Subcutaneous abdominal adipose tissue (tissue), 5 donors: ENCODE results near the gene FYN.
A peak's percentile ranks its signal among the peaks of the same experiment; 100 is the strongest.

Experiments used
- H3K27ac ChIP-seq: one replicate; pipeline ENCODE4 v1.7.0; 2013; ENCODE audit warnings: low read depth, mild to moderate bottlenecking, inconsistent platforms, low read length, moderate library complexity
- H3K27me3 ChIP-seq, 5 donors: one replicate each; pipeline ENCODE4 v1.7.0; 2013; ENCODE audit warnings: low read length in 5 of 5, inconsistent platforms in 1 of 5; ENCODE audit not compliant: control insufficient read depth in 5 of 5, insufficient read depth in 4 of 5
- H3K36me3 ChIP-seq, 5 donors: one replicate each; pipeline ENCODE4 v1.7.0; 2013; ENCODE audit warnings: low read length in 5 of 5; ENCODE audit not compliant: control insufficient read depth in 5 of 5, insufficient read depth in 5 of 5
- H3K4me1 ChIP-seq, 5 donors: one replicate each; pipeline ENCODE4 v1.7.0; 2013; ENCODE audit warnings: low read length in 5 of 5, mild to moderate bottlenecking in 3 of 5, moderate library complexity in 1 of 5; ENCODE audit not compliant: control insufficient read depth in 5 of 5, insufficient read depth in 5 of 5
- H3K4me3 ChIP-seq, 5 donors: one replicate each; pipeline ENCODE4 v1.7.0; 2013; ENCODE audit warnings: low read length in 5 of 5, low read depth in 1 of 5
- H3K9ac ChIP-seq, 5 donors: one replicate each; pipeline ENCODE4 v1.7.0; 2013; ENCODE audit warnings: low read length in 5 of 5, mild to moderate bottlenecking in 4 of 5, moderate library complexity in 3 of 5
- H3K9me3 ChIP-seq, 5 donors: one replicate each; pipeline ENCODE4 v1.7.0; 2013; ENCODE audit warnings: low read length in 5 of 5; ENCODE audit not compliant: control insufficient read depth in 5 of 5
- donor health status: healthy.
- donor health status: healthy.
- donor health status: healthy.
- donor health status: healthy.
- donor health status: healthy.

Gene FYN

DNA sequence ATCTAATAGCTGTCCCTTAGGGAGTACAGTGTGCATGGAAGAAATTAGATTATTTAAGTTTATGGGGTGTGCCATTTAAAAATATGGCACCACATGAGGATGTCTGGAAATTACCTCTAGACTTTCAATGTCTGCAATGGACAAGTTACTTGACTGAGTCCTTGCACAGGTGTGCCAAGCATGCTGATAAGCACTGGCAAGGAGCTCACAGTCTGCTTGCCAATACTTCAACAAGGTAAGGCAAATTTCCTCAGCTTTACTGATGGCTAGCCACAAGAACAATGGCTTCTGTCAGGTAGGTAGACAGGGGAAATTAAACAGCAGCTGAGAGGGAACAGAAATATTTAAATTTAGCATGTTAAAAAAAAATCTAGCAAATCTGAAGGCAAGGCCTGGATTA lies 176.4 kb downstream of the FYN start:
- no peaks in the 10 kb centered on the region for H3K27me3 ChIP-seq
- H3K36me3 ChIP-seq = peaks cover 21 to 64% (median 46%) of the 10 kb centered on the region in 5 donors
- H3K4me3 ChIP-seq = no peak overlapping the region
- no peak overlapping the region for H3K27ac ChIP-seq
- no peaks in the 10 kb centered on the region for H3K9me3 ChIP-seq
- H3K9ac ChIP-seq = no peak overlapping the region
- H3K4me1 ChIP-seq = peaks cover under 1 to 7% (median 1%) of the 10 kb centered on the region in 5 donors

- Histone ChIP-seq H3K9ac (no peak overlapping the region), H3K27me3 (no peaks in the 10 kb centered on the region), H3K4me1 (peaks cover 2 to 13% (median 8%) of the 10 kb centered on the region in 5 donors), H3K4me3 (no peak overlapping the region), H3K27ac (peak overlapping the region; percentile 1), H3K36me3 (peaks cover 20 to 73% (median 57%) of the 10 kb centered on the region in 5 donors), H3K9me3 (no peaks in the 10 kb centered on the region)
These were observed 180.7 kb downstream of the FYN start for GRCh38 chr6:111692327-111693164.

- Histone ChIP-seq H3K27ac (peak overlapping the region; percentile 1), H3K36me3 (peaks cover 20 to 69% (median 57%) of the 10 kb centered on the region in 5 donors), H3K4me3 (no peak overlapping the region), H3K9ac (no peak overlapping the region), H3K4me1 (peaks cover 2 to 16% (median 9%) of the 10 kb centered on the region in 5 donors), H3K9me3 (no peaks in the 10 kb centered on the region), H3K27me3 (no peaks in the 10 kb centered on the region)
These were observed 181.7 kb downstream of the FYN start for GRCh38 chr6:111691345-111692225.

DNA sequence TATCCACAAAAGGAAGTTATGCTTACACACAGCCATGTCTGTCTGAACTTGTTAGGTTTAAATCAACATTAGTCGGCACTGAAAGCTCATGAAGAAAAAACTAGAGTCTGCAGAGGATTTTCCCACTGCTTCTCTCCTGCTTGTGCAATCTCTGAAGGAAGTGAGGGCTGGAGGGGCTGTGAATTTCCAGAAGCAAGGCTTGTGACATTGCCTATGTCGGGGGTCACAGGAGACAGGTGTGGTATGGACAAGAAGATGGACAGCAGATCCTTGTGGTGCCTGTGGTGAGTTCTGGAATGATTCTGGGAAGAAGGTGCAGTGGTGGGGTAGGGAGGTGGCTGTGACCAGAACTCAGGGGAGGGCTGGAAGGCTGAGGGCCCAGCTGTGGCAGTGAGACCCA lies 183.3 kb downstream of the FYN start:
- Histone ChIP-seq H3K27ac (no peak overlapping the region), H3K36me3 (peaks cover 17 to 66% (median 56%) of the 10 kb centered on the region in 5 donors), H3K9me3 (no peaks in the 10 kb centered on the region), H3K27me3 (no peaks in the 10 kb centered on the region), H3K4me1 (peaks cover 8 to 32% (median 25%) of the 10 kb centered on the region in 5 donors), H3K4me3 (no peak overlapping the region), H3K9ac (no peak overlapping the region)

DNA sequence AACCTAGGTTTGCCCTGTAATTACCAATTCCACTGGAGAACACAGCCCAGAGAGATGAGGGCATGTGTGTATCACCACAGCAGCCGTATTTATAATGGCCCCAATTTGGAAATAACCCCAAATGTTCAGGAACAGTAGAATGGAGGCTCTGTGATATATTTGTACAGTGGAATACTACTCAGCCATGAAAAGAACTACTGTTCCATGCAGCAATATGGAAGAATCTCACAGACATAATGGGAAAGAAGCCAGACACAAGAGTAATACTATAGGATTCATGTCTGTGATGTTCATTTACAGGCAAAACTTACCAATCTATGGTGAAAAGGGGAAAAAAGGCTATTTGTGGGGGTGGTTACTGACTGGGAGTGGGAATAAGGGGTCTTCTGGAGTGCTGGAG lies 183.8 kb downstream of the FYN start:
- Histone ChIP-seq H3K4me3 (no peak overlapping the region), H3K9ac (no peak overlapping the region), H3K9me3 (no peaks in the 10 kb centered on the region), H3K27me3 (no peaks in the 10 kb centered on the region), H3K4me1 (peaks cover 9 to 38% (median 28%) of the 10 kb centered on the region in 5 donors), H3K36me3 (peaks cover 16 to 68% (median 55%) of the 10 kb centered on the region in 5 donors), H3K27ac (no peak overlapping the region)

- Histone ChIP-seq H3K9me3 (no peaks in the 10 kb centered on the region), H3K4me1 (peaks cover 13 to 48% (median 37%) of the 10 kb centered on the region in 5 donors), H3K27ac (no peak overlapping the region), H3K27me3 (no peaks in the 10 kb centered on the region), H3K4me3 (no peak overlapping the region), H3K9ac (no peak overlapping the region), H3K36me3 (peaks cover 11 to 57% (median 44%) of the 10 kb centered on the region in 5 donors)
These were observed 184.9 kb downstream of the FYN start for GRCh38 chr6:111688331-111688730.

DNA sequence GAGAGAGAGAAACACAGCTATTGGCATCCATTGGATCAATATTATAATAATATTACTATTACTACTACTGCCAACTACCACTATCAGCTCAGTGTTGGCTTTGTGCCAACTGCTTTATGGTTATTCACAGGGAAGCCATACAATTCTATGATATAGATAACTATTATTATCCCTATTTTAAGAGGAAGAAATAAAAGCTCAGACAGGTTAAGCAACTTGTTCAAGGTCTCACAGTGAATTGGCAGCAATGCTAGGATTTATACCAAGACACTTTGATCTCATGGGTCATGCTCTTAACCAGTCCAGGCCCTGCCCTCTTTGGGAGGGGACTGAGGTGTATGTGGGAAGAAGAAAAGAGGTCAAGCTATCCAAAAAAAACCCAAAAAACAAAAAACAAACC lies 185.6 kb downstream of the FYN start:
- H3K4me3 ChIP-seq = no peak overlapping the region
- H3K9me3 ChIP-seq = no peaks in the 10 kb centered on the region
- no peak overlapping the region for H3K9ac ChIP-seq
- H3K27ac ChIP-seq = no peak overlapping the region
- no peaks in the 10 kb centered on the region for H3K27me3 ChIP-seq
- H3K4me1 ChIP-seq = peaks cover 17 to 55% (median 44%) of the 10 kb centered on the region in 5 donors
- peaks cover 7 to 50% (median 37%) of the 10 kb centered on the region in 5 donors for H3K36me3 ChIP-seq

DNA sequence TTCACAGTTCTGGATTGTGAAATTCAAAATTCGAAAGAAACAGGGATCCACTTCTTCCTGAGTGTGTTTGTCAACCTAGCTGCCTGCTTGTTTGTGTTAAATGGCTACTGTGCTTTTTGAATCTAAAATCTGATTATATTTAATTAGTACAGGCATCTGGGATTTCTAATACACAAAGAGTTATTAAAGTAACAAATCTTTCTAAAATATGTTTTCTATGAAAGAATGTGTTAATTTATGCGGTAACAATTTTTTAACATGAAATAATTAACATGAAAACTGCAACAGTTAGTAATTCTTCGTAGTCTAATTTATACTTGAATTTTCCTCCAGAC lies 186.4 kb downstream of the FYN start:
- Histone ChIP-seq H3K9me3 (no peaks in the 10 kb centered on the region), H3K27ac (peak overlapping the region; percentile 95), H3K27me3 (no peaks in the 10 kb centered on the region), H3K4me3 (no peak overlapping the region), H3K9ac (peak overlapping the region in 1 of 5 donors; percentile 17), H3K4me1 (peaks cover 19 to 56% (median 51%) of the 10 kb centered on the region in 5 donors), H3K36me3 (peaks cover 7 to 44% (median 32%) of the 10 kb centered on the region in 5 donors)

DNA sequence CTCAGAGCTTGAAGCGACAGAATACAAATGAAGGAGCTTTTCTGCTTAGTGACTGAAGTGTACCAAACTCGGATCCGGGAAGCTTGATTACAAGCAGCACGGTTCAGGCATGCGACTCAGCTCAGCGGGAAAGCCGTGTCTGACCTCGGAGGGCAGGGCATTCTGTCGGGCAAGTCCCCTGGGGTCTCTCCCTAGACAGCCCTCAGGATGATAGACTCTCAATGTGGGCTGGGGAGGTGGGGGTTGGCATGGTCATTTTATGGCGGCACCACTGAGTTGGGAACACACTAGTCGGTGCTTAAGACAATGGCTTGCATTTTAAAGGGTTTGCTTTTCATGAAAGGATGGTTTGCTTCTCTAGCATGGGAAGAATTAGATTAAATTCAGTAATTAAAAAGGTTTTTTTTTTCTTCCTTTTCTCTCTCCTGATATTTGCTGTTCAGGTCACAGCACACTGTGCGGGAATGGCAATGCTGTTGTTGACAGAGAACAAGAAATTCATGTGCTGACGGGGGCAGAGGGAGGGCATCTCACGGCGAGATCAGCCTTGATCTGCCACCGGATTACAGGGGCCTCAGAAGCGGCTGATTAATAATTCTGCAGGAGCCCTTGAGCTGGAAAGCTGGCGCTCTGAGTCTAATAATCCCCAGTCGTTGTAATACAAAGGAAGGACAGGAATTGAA lies 186.9 kb downstream of the FYN start:
- H3K4me1 ChIP-seq = peaks cover 18 to 58% (median 51%) of the 10 kb centered on the region in 5 donors
- H3K27me3 ChIP-seq = no peaks in the 10 kb centered on the region
- H3K4me3 ChIP-seq = peak overlapping the region in 3 of 5 donors; percentile 1 to 6 (median 3)
- no peaks in the 10 kb centered on the region for H3K9me3 ChIP-seq
- peaks cover 7 to 39% (median 32%) of the 10 kb centered on the region in 5 donors for H3K36me3 ChIP-seq
- peak overlapping the region in 1 of 5 donors; percentile 37 for H3K9ac ChIP-seq
- H3K27ac ChIP-seq = peak overlapping the region; percentile 95
